Naive B cell (primary cell): ENCODE results near the gene ACER1. TPM values are rescaled to one million over a fixed set of nuclear protein-coding genes. Genes with fewer than 3 reads are reported as not detected.
A peak's percentile ranks its signal among the peaks of the same experiment; 100 is the strongest.
"Not testable (repeated sequence)": the region's sequence is repeated elsewhere in the genome, so short reads cannot be mapped to it uniquely, and the experiment has no call there.

Experiments used
- ATAC-seq, 2 donors: fragments of 150-1000 bp; cut with Tn5 transposase; 2 replicates each; pipeline ENCODE4 v1.10.0; 2021; ENCODE audit warnings: low read depth in 2 of 2, mild to moderate bottlenecking in 2 of 2, moderate library complexity in 2 of 2
- DNase-seq: peaks from one replicate; pipeline ENCODE4 v3.0.0; 2022
- H3K27ac Mint-ChIP-seq, 6 donors: one replicate each; pipeline ENCODE4 v1.8.0; 2020 to 2022; ENCODE audit warnings: mild to moderate bottlenecking in 6 of 6, mixed read lengths in 6 of 6, moderate library complexity in 5 of 6, inconsistent platforms in 2 of 6
- H3K27me3 Mint-ChIP-seq, 3 donors: one replicate each; pipeline ENCODE4 v1.8.0; 2021 to 2022; ENCODE audit warnings: mixed read lengths in 3 of 3, mild to moderate bottlenecking in 1 of 3
- H3K36me3 Mint-ChIP-seq, 2 donors: one replicate each; pipeline ENCODE4 v1.8.0; 2020 to 2022; ENCODE audit warnings: mixed read lengths in 2 of 2, inconsistent platforms in 1 of 2, mild to moderate bottlenecking in 1 of 2
- H3K4me1 Mint-ChIP-seq, 3 donors: one replicate each; pipeline ENCODE4 v1.8.0; 2020 to 2022; ENCODE audit warnings: mixed read lengths in 3 of 3, inconsistent platforms in 1 of 3, mild to moderate bottlenecking in 1 of 3, moderate library complexity in 1 of 3
- H3K4me3 Mint-ChIP-seq, 8 donors: one replicate each; pipeline ENCODE4 v1.8.0; 2020 to 2022; ENCODE audit warnings: mild to moderate bottlenecking in 8 of 8, mixed read lengths in 8 of 8, moderate library complexity in 8 of 8, inconsistent platforms in 2 of 8
- H3K9me3 Mint-ChIP-seq, 7 donors: one replicate each; pipeline ENCODE4 v1.8.0; 2020 to 2022; ENCODE audit warnings: mixed read lengths in 7 of 7, mild to moderate bottlenecking in 5 of 7, inconsistent platforms in 2 of 7, moderate library complexity in 1 of 7
- polyA plus RNA-seq, 6 donors: library from polyadenylated mRNA; unstranded; fragments of 300-500 nt; fragmentation: Illumina TruSeq; gene quantifications; one replicate each; pipeline ENCODE4 v1.2.3, GENCODE V29; 2021; ENCODE audit warnings: low read depth in 6 of 6

The ACER1 gene
- polyA plus RNA-seq, 6 donors from 2014 or later: not detected

GRCh38 chr19:6298413-6298812 lies 35.0 kb downstream of the ACER1 start:
- no peak for DNase-seq
- Mint-ChIP-seq H3K27ac (no peak overlapping the region), H3K4me1 (no peaks in the 10 kb centered on the region), H3K36me3 (peaks cover 0 to 6% of the 10 kb centered on the region in 2 donors), H3K9me3 (peaks cover 0 to 38% (median 22%) of the 10 kb centered on the region in 7 donors), H3K27me3 (peaks cover 6 to 19% (median 7%) of the 10 kb centered on the region in 3 donors), H3K4me3 (no peak overlapping the region)
- ATAC-seq: no peak

DNA sequence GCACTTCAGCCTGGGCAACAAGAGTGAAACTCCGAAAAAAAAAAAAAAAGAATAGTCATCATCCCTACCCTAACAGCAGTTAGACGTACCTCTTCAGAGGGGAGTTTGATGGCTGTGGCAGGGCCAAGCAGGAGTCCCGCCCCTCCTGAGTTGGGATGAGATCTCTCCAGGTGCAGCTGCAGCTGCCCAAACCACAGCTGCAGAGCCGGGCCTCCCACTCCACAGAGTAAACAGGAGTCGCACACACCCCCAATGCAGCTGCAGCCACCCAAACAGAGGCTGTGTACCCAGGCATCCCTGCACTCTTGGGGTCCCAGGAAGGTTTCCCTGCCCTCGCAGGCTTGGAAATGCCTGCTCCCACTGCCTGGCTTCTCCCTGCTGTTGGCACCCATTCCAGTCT lies 36.2 kb downstream of the ACER1 start:
- H3K36me3 Mint-ChIP-seq: peaks cover 0 to 6% of the 10 kb centered on the region in 2 donors
- no peak for ATAC-seq
- no peaks in the 10 kb centered on the region for H3K4me1 Mint-ChIP-seq
- H3K27ac Mint-ChIP-seq: no peak overlapping the region
- DNase-seq: no peak
- no peak overlapping the region for H3K4me3 Mint-ChIP-seq
- peaks cover 0 to 48% (median 29%) of the 10 kb centered on the region in 7 donors for H3K9me3 Mint-ChIP-seq
- peaks cover 5 to 18% (median 7%) of the 10 kb centered on the region in 3 donors for H3K27me3 Mint-ChIP-seq

DNA sequence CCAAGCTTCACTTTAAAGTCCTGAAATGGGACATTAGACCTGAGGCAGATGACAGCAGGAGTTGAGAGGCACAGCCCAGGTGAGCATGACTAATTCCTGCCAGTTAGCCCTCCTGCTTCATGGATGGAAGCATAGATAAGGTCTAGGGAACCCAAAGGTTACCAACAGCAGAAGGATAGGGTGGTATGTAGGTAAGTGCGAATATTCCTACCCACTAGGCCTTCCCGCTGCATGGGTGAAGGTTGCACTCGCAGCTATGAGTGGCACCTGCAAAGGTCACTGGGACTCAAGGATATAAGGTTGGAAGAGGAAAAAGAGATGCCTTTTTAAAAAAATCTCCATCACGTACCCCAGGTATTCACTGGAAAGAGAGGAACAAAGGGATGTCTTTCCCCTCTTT lies 41.4 kb downstream of the ACER1 start:
- Mint-ChIP-seq H3K36me3 (peaks cover 0 to 8% of the 10 kb centered on the region in 2 donors), H3K4me1 (no peaks in the 10 kb centered on the region), H3K4me3 (no peak overlapping the region), H3K27ac (no peak overlapping the region), H3K27me3 (peaks cover 0 to 11% (median 5%) of the 10 kb centered on the region in 3 donors), H3K9me3 (peaks cover 5 to 89% (median 78%) of the 10 kb centered on the region in 7 donors)
- ATAC-seq (no peak), DNase-seq (no peak)

GRCh38 chr19:6288737-6289136 lies 44.7 kb downstream of the ACER1 start:
- no peak for DNase-seq
- Mint-ChIP-seq H3K27me3 (peaks cover 0 to 6% (median 0%) of the 10 kb centered on the region in 3 donors), H3K9me3 (peaks cover 5 to 81% (median 58%) of the 10 kb centered on the region in 7 donors), H3K27ac (no peak overlapping the region), H3K4me1 (no peaks in the 10 kb centered on the region), H3K4me3 (peak overlapping the region in 1 of 8 donors; percentile 51), H3K36me3 (peaks cover 0 to 8% of the 10 kb centered on the region in 2 donors)
- no peak for ATAC-seq

DNA sequence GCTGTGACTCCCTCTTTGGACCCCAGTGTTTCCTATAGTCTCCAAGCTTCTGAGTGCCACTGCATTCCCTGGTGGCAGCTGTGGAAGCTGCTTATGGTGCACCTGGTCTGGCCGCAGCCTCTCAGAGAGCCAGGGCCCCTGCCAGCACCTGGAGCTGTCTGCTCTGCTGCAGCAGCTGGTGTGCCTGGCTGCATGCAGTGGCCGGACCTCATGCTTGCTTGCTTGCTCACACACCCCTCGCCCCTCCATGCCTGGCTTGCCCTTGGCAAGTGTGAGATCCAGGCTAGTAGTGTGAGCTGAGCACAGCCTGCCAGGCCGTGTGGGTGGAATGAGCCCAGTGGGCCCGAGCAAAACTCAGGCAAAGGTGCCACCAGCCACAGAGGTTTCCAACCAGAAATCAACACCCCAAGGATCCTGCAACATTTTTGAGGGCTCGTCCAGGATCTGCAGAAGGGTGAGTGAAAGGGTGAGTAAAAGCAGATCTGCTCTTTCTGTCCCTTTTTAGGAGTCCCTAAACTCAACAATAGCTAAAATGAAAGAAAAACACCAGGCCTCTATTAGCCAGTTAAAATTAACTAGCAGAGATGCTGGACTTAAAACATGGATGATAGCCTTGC lies 46.0 kb downstream of the ACER1 start:
- Mint-ChIP-seq H3K4me3 (no peak overlapping the region), H3K36me3 (peaks cover 0 to 8% of the 10 kb centered on the region in 2 donors), H3K27me3 (peaks cover 0 to 6% (median 0%) of the 10 kb centered on the region in 3 donors), H3K27ac (no peak overlapping the region), H3K4me1 (no peaks in the 10 kb centered on the region), H3K9me3 (peaks cover 5 to 70% (median 48%) of the 10 kb centered on the region in 7 donors)
- ATAC-seq: no peak
- no peak for DNase-seq

- DNase-seq (no peak), ATAC-seq (no peak)
- no peak overlapping the region for H3K4me3 Mint-ChIP-seq
- H3K27me3 Mint-ChIP-seq: peaks cover 0 to 6% (median 0%) of the 10 kb centered on the region in 3 donors
- no peak overlapping the region for H3K27ac Mint-ChIP-seq
- peaks cover 0 to 8% of the 10 kb centered on the region in 2 donors for H3K36me3 Mint-ChIP-seq
- H3K4me1 Mint-ChIP-seq: no peaks in the 10 kb centered on the region
- H3K9me3 Mint-ChIP-seq: peaks cover 5 to 63% (median 41%) of the 10 kb centered on the region in 7 donors
Measured at GRCh38 chr19:6286676-6287075, 46.7 kb downstream of the ACER1 start.

GRCh38 chr19:6282393-6282792 lies 51.0 kb downstream of the ACER1 start:
- H3K36me3 Mint-ChIP-seq, DNase-seq, H3K27ac Mint-ChIP-seq, ATAC-seq, H3K27me3 Mint-ChIP-seq: not testable (repeated sequence)
- H3K9me3 Mint-ChIP-seq: peaks cover 0 to 22% (median 9%) of the 10 kb centered on the region in 7 donors
- peaks cover 18 to 20% (median 19%) of the 10 kb centered on the region in 3 donors for H3K4me1 Mint-ChIP-seq
- peak overlapping the region in 2 of 8 donors; percentile 39 to 54 for H3K4me3 Mint-ChIP-seq

DNA sequence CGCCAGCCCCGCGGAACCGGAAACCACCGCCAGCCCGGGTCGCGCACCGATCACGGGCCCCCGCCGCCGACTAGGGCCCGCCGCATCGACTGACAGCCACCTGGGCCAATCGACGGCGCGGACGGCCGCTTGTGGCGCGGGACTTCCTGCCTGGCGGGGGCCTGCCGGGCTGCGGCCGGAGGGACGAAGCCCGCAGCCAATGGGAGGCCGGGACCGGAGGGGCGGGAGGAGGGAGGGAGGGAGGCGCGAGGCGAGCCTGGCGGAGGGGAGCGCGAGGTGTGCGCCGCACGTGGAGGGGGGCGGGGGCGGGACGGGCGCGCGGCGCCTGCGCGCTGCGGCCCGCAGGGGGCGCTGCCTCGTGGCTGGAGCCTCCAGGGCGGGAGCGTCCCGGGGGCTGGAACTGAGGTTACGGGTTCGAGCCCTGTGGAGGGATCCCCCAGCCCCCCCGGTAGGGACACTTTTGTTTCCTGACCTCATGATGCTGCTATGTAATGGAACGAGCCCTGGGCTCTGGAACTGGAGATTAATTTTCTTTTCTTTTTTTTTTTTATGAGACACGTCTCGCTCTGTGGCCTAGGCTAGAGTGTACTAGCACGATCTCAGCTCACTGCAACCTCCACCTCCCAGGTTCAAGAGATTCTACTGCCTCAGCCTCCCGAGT lies 53.4 kb downstream of the ACER1 start, which contains the start of gene MLLT1:
TSS of gene MLLT1 (minus strand) at position 45 of the 661 bp plus-strand sequence. CDS start 191 bp downstream, outside the sequence.
- peak; percentile 94 to 96 for ATAC-seq
- Mint-ChIP-seq H3K9me3 (peaks cover 0 to 3% (median 1%) of the 10 kb centered on the region in 7 donors), H3K4me3 (peak within 1 kb of the TSS; percentile 83 to 95 (median 90)), H3K36me3 (no peaks in the 10 kb centered on the region), H3K27ac (peak within 1 kb of the TSS; percentile 86 to 97 (median 92)), H3K4me1 (peaks cover 27 to 43% (median 40%) of the 10 kb centered on the region in 3 donors), H3K27me3 (no peaks in the 10 kb centered on the region)
- peak; percentile 94 for DNase-seq

DNA sequence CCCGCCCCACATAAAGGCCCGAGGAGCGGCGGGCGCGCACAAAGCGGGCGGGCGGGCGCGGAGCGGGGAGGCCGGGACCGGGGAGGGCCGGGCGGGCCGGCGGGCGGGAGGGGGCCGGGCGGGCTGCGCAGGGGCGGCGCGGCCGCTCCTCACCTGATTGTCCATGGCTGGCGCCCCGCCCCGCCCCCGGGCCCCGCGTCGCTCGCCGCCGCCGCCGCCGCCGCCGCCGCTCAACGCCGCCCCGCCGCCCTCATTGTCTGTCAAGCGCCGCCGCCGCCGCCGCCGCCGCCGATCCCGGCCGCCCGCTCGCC lies 53.8 kb downstream of the ACER1 start:
- no peaks in the 10 kb centered on the region for H3K9me3 Mint-ChIP-seq
- no peaks in the 10 kb centered on the region for H3K36me3 Mint-ChIP-seq
- peak overlapping the region in 1 of 6 donors; percentile 90 for H3K27ac Mint-ChIP-seq
- H3K27me3 Mint-ChIP-seq: no peaks in the 10 kb centered on the region
- H3K4me1 Mint-ChIP-seq: peaks cover 28 to 47% (median 43%) of the 10 kb centered on the region in 3 donors
- H3K4me3 Mint-ChIP-seq: peak overlapping the region in 5 of 8 donors; percentile 51 to 89 (median 80)
- ATAC-seq: peak; percentile 40 to 45
- DNase-seq: no peak

DNA sequence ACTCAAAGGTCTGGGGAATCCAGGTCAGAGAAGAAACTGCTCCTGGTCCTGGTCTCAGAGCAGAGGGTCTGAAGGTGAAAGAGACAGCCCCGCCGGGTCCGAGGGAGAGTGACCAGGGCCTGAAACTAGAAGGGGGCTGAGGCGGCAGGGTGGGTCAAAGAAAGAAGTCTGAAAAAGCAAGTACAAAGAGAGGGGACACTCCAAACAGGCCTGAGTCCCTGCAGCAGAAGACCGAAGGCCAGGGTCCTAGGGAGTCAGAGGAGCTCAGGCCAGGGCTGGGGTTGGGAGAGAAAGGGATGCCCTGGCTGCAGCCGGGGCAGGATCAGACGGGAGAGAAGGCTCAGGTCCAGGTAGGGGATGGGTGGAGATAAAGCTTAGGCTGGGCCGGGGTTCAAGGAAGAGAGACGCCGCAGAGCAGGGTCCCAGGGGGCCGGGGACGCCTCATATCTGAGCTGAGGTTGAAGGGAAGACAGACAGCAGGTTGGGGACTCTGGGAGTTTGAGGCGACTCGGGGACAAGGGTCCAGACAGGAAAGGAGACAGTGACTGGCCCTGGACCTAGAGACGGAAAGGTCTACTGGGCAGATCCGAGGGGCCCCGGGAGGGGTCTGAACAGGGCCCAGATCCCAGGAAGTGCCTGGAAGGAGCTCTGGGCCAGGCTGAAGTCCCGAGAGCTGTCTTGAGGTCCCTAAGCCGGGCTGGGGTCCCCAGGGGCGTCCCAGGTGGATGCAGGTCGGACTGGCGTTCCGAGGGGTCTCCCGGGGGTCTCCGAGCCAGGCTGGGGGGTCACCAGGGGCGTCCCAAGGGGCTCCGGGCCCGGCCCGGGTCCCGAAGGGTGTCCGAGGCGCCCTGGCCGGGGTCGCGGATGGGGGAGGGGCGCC lies 54.4 kb downstream of the ACER1 start:
- Mint-ChIP-seq H3K9me3 (no peaks in the 10 kb centered on the region), H3K4me1 (peaks cover 30 to 53% (median 44%) of the 10 kb centered on the region in 3 donors), H3K4me3 (peak overlapping the region; percentile 83 to 95 (median 90)), H3K27ac (peak overlapping the region; percentile 74 to 97 (median 92)), H3K27me3 (no peaks in the 10 kb centered on the region), H3K36me3 (no peaks in the 10 kb centered on the region)
- ATAC-seq (no peak), DNase-seq (no peak)

DNA sequence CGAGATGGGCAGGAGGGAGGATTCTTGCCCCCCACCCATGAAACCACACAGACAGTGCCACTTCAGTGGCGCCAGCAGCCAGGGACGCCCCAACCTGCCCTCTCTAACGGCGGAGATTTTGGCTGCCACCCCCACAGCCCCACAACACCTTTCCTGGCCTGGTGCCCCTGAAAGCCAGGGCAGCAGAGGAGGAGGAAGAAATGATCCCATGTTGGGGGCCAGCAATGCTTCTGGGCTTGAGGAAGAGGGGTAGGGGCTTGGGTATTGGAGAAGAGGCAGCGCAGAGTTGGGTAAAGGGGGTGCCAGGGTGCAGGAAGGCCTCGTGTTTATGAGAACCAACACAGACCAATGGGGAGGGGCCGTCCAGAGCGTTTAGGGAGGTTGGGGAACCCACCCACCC lies 55.4 kb downstream of the ACER1 start:
- Mint-ChIP-seq H3K4me1 (peaks cover 35 to 60% (median 54%) of the 10 kb centered on the region in 3 donors), H3K27ac (peak overlapping the region in 4 of 6 donors; percentile 12 to 97 (median 81)), H3K36me3 (no peaks in the 10 kb centered on the region), H3K4me3 (peak overlapping the region; percentile 83 to 95 (median 90)), H3K27me3 (no peaks in the 10 kb centered on the region), H3K9me3 (no peaks in the 10 kb centered on the region)
- ATAC-seq (no peak), DNase-seq (no peak)

DNA sequence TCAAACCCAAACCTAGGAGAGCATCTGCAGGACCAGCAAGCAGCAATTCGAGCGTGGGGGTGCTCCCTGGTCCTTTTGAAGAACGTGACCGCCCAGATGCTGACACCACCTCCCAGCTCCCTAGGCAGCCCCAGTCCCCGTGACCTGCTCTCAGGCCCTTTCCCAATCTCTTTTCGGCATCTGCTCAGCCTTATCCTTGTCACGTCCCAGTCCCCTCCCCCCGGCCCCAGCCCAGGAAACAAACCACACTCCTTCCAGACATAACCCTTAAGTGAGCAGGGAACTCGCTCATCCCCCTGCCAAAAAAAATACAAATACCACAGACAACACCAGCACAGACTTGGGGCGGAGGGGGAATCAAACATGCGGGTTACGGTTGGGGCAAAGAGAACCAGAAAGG lies 57.0 kb downstream of the ACER1 start:
- no peak for DNase-seq
- no peaks in the 10 kb centered on the region for H3K27me3 Mint-ChIP-seq
- peak overlapping the region in 3 of 8 donors; percentile 5 to 83 (median 67) for H3K4me3 Mint-ChIP-seq
- H3K9me3 Mint-ChIP-seq: no peaks in the 10 kb centered on the region
- H3K27ac Mint-ChIP-seq: peak overlapping the region in 3 of 6 donors; percentile 24 to 64 (median 56)
- ATAC-seq: no peak
- peaks cover 44 to 75% (median 67%) of the 10 kb centered on the region in 3 donors for H3K4me1 Mint-ChIP-seq
- H3K36me3 Mint-ChIP-seq: no peaks in the 10 kb centered on the region

GRCh38 chr19:6275170-6275744 lies 58.2 kb downstream of the ACER1 start:
- Mint-ChIP-seq H3K27me3 (no peaks in the 10 kb centered on the region), H3K36me3 (no peaks in the 10 kb centered on the region), H3K9me3 (no peaks in the 10 kb centered on the region), H3K4me3 (peak overlapping the region in 2 of 8 donors; percentile 3 to 83), H3K27ac (peak overlapping the region in 1 of 6 donors; percentile 80), H3K4me1 (peaks cover 50 to 80% (median 67%) of the 10 kb centered on the region in 3 donors)
- no peak for DNase-seq
- no peak for ATAC-seq
